GM23248 (cell line): ENCODE data around the gene IGF1R.

ENCODE experiments used
- EZH2 ChIP-seq: fragments of 200-600 bp; sonication (generic); IDR thresholded peaks from 2 replicates; pipeline ENCODE4 v1.6.1; 2018; ENCODE audit warnings: antibody characterized with exemption, mild to moderate bottlenecking; ENCODE audit not compliant: insufficient read depth, poor library complexity, severe bottlenecking
- EZH2phosphoT487 ChIP-seq: fragments of 200-600 bp; sonication (generic); IDR thresholded peaks from 2 replicates; pipeline ENCODE4 v1.6.1; 2018; ENCODE audit warnings: antibody characterized with exemption, moderate library complexity, mild to moderate bottlenecking, low read depth; ENCODE audit not compliant: insufficient read depth

GRCh38 chr15:98758224-98758623, 109.9 kb downstream of the IGF1R start:
- TF ChIP-seq EZH2 (no peak), EZH2phosphoT487 (no peak)
